A549 (cell line): ENCODE measurements around the gene IQGAP2.

Source experiments
- CEBPB ChIP-seq, 2 experiments: fragments of >200 bp in 1 of 2; sonication (Bioruptor Twin) in 1 of 2; formaldehyde crosslinking in 1 of 2; IDR thresholded peaks; 2 replicates each; pipeline ENCODE4 v1.6.1; 2012 to 2016
- CTCF ChIP-seq: fragments of >200 bp; sonication (Bioruptor Twin); formaldehyde crosslinking; IDR thresholded peaks from 3 replicates; pipeline ENCODE4 v1.5.1; 2016
- EP300 ChIP-seq, 2 experiments: fragments of >200 bp; sonication (Bioruptor Twin); formaldehyde crosslinking; IDR thresholded peaks; 2 replicates in 1 of 2; 3 replicates in 1 of 2; pipeline ENCODE4 v1.6.1; 2016 to 2017
- ESRRA ChIP-seq: fragments of 150-350 bp; IDR thresholded peaks from 2 replicates; pipeline ENCODE4 v1.6.1; 2014; ENCODE audit warnings: mild to moderate bottlenecking, low read length, borderline replicate concordance
- KDM5A ChIP-seq: fragments of 200-600 bp; sonication (generic); IDR thresholded peaks from 2 replicates; pipeline ENCODE4 v1.6.1; 2016; ENCODE audit warnings: antibody characterized with exemption, mild to moderate bottlenecking
- MAZ ChIP-seq: fragments of 150-350 bp; IDR thresholded peaks from 2 replicates; pipeline ENCODE4 v1.6.1; 2014; ENCODE audit warnings: antibody characterized with exemption, low read depth, low read length, borderline replicate concordance
- NPAS2 ChIP-seq: fragments of 250-450 bp; sonication (Bioruptor Pico); IDR thresholded peaks from 2 replicates; pipeline ENCODE4 v1.8.0; 2022; ENCODE audit warnings: mild to moderate bottlenecking, moderate library complexity, borderline replicate concordance
- POLR2A ChIP-seq: IDR thresholded peaks from 2 replicates; pipeline ENCODE4 v1.6.1; 2012; ENCODE audit warnings: mild to moderate bottlenecking, low read length
- REST ChIP-seq: fragments of 200-600 bp; sonication (generic); IDR thresholded peaks from 2 replicates; pipeline ENCODE4 v1.6.1; 2016; ENCODE audit warnings: antibody characterized with exemption, mild to moderate bottlenecking, moderate library complexity

GRCh38 chr5:76634661-76635060 lies 231.6 kb downstream of the IQGAP2 start:
- no peak for TF ChIP-seq CTCF
- no peak for TF ChIP-seq POLR2A
- TF ChIP-seq NPAS2, result no peak
- no peak for TF ChIP-seq MAZ
- no peak for TF ChIP-seq EP300 (IDR thresholded peaks at IDR 0.05)
- no peak for TF ChIP-seq ESRRA
- TF ChIP-seq KDM5A, result no peak
- no peak for TF ChIP-seq CEBPB (IDR thresholded peaks at IDR 0.05)
- TF ChIP-seq REST, result no peak
